NCI-H82 treated with DMSO at 0.1 percent for 48 hours (cell line): Measurements from ENCODE around the gene FRYL.
"Not testable (repeated sequence)": the region's sequence is repeated elsewhere in the genome, so short reads cannot be mapped to it uniquely, and the experiment has no call there.

Experiments
- DNase-seq: peaks from one replicate; lab custom pipeline; 2025; ENCODE audit not compliant: unreplicated experiment; lab: John Stamatoyannopoulos, UW

Gene FRYL

GRCh38 chr4:48451656-48452055 is 328.4 kb downstream of the FRYL start:
- not testable (repeated sequence) for DNase-seq

DNA sequence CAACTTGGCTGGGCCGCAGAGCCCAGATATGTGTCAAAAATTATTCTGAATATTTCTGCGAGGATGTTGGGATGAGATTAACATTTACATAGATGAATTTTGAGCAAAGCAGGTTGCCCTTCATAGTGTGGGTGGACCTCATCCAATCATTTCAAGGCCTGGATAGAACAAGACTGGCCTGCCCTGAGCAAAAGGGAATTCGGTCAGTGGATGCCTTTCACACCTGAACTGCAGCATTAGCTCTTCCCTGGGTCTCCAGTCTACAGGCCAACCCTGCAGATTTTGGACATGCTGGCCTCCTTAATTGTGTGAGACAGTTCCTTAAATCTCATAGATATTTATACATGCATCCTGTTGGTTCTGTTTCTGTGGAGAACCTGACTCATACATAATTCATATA is 329.3 kb downstream of the FRYL start:
- DNase-seq: no peak

GRCh38 chr4:48449151-48449550 is 330.9 kb downstream of the FRYL start:
- no peak for DNase-seq
